PC-3 (cell line): Measurements from ENCODE around the gene CHRNA3. TPM values are rescaled to one million over a fixed set of nuclear protein-coding genes. Genes with fewer than 3 reads are reported as not detected.

ENCODE experiments used
- ATAC-seq: fragments of 200-7000 bp; cut with Tn5 transposase; 2 replicates; pipeline ENCODE4 v1.9.1; 2020; ENCODE audit warnings: mild to moderate bottlenecking, moderate library complexity
- BruUV-seq: library from RNA; stranded (reverse); fragments of 400-500 nt; replicated peaks from 2 replicates; lab custom pipeline; 2021; lab: Mats Ljungman, UMichigan
- CTCF ChIA-PET: fragments of 300-600 bp; sonication (Branson Sonifier 250); formaldehyde crosslinking; loops from one replicate; lab custom pipeline; 2022; ENCODE audit warnings: antibody characterized with exemption; lab: Charles Lee
- POLR2A ChIA-PET: fragments of 300-600 bp; sonication (Branson Sonifier 250); formaldehyde crosslinking; loops from one replicate; lab custom pipeline; 2022; ENCODE audit warnings: antibody characterized with exemption; ENCODE audit not compliant: unreplicated experiment; lab: Charles Lee
- DNase-seq: peaks from one replicate; pipeline ENCODE4 v3.0.0-alpha.2; 2015
- H2AFZ ChIP-seq: fragments of 300-600 bp; sonication (generic); 2 replicates; pipeline ENCODE4 v1.6.0; 2016; ENCODE audit warnings: antibody characterized with exemption, low read length
- H3F3A ChIP-seq: fragments of 300-600 bp; sonication (generic); one replicate; pipeline ENCODE4 v1.6.0; 2017; ENCODE audit warnings: antibody characterized with exemption, low read length, control low read depth, mild to moderate bottlenecking; ENCODE audit not compliant: unreplicated experiment
- H3K27ac ChIP-seq: fragments of 300-600 bp; sonication (generic); 2 replicates; pipeline ENCODE4 v1.5.1; 2016; ENCODE audit warnings: mild to moderate bottlenecking, low read length
- H3K27me3 ChIP-seq: fragments of 300-600 bp; sonication (generic); 2 replicates; pipeline ENCODE4 v1.6.1; 2016; ENCODE audit warnings: low read length, mixed read lengths
- H3K36me3 ChIP-seq: fragments of 300-600 bp; sonication (generic); 2 replicates; pipeline ENCODE4 v1.6.1; 2016; ENCODE audit warnings: low read depth, mixed run types, low read length, mixed read lengths
- H3K4me1 ChIP-seq: fragments of 300-600 bp; sonication (generic); 2 replicates; pipeline ENCODE4 v1.5.1; 2016; ENCODE audit warnings: low read length; ENCODE audit not compliant: insufficient read depth
- H3K4me2 ChIP-seq: fragments of 300-600 bp; sonication (generic); 2 replicates; pipeline ENCODE4 v1.6.0; 2016; ENCODE audit warnings: low read length
- H3K4me3 ChIP-seq: fragments of 300-600 bp; sonication (generic); 2 replicates; pipeline ENCODE4 v1.5.1; 2016; ENCODE audit warnings: mild to moderate bottlenecking, low read length, mixed read lengths
- H3K79me2 ChIP-seq: fragments of 300-600 bp; sonication (generic); 2 replicates; pipeline ENCODE4 v1.6.1; 2017; ENCODE audit warnings: low read length, mixed read lengths
- H3K9ac ChIP-seq: fragments of 300-600 bp; sonication (generic); 2 replicates; pipeline ENCODE4 v1.6.0; 2016; ENCODE audit warnings: mild to moderate bottlenecking, low read length
- H3K9me2 ChIP-seq: fragments of 300-600 bp; sonication (generic); replicated peaks from 2 replicates; pipeline ENCODE4 v1.6.1; 2016; ENCODE audit warnings: mixed run types, low read length, mixed read lengths
- H3K9me3 ChIP-seq: fragments of 300-600 bp; sonication (generic); 2 replicates; pipeline ENCODE4 v1.6.1; 2016; ENCODE audit warnings: low read length, mixed read lengths
- H4K20me1 ChIP-seq: fragments of 300-600 bp; sonication (generic); 2 replicates; pipeline ENCODE4 v1.6.1; 2016; ENCODE audit warnings: low read length, mixed read lengths
- CTCF ChIP-seq: fragments of 300-600 bp; sonication (generic); conservative IDR thresholded peaks from 2 replicates; pipeline ENCODE4 v1.5.1; 2017; ENCODE audit warnings: antibody characterized with exemption, low read depth, mild to moderate bottlenecking, low read length
- EZH2 ChIP-seq: fragments of 300-600 bp; sonication (generic); IDR thresholded peaks from one replicate; pipeline ENCODE4 v1.6.1; 2017; ENCODE audit warnings: antibody characterized with exemption, mild to moderate bottlenecking, low read length; ENCODE audit not compliant: unreplicated experiment
- EZH2phosphoT487 ChIP-seq: fragments of 300-600 bp; sonication (generic); IDR thresholded peaks from 2 replicates; pipeline ENCODE4 v1.6.1; 2018; ENCODE audit warnings: mild to moderate bottlenecking, antibody characterized with exemption, low read length, borderline replicate concordance
- intact Hi-C: fragments of 100-400 bp; cut with micrococcal nuclease; formaldehyde crosslinking; loops from 2 replicates; pipeline ENCODE4 v1.9.0; 2023
- total RNA-seq: library from RNA; depleted of rRNA; stranded (reverse); fragments of >200 nt; gene quantifications from 2 replicates; pipeline ENCODE4 v1.2.3, GENCODE V29; 2014

Gene CHRNA3
- total RNA-seq, 1 experiment from 2014 or later = not detected

- no peak overlapping the region for H3K27ac ChIP-seq
- no peaks in the 10 kb centered on the region for H3K9me2 ChIP-seq
- no peaks in the 10 kb centered on the region for H3K9me3 ChIP-seq
- H3K27me3 ChIP-seq = 0 out of 2 replicates have a peak, but pooled peaks cover 4% of the 10 kb centered on the region
- no peaks in the 10 kb centered on the region for H4K20me1 ChIP-seq
- POLR2A ChIA-PET = no interaction called here
- H3K4me2 ChIP-seq = no peak overlapping the region
- no peak for TF ChIP-seq EZH2
- no peak for TF ChIP-seq CTCF
- no peak for TF ChIP-seq EZH2phosphoT487
- ATAC-seq = no peak
- intact Hi-C loops = no loop called here
- H3K9ac ChIP-seq = no peak overlapping the region
- CTCF ChIA-PET = no interaction called here
- DNase-seq = no peak
- H3K36me3 ChIP-seq = no peaks in the 10 kb centered on the region
- H3K4me1 ChIP-seq = no peaks in the 10 kb centered on the region
- no peak overlapping the region for H3K4me3 ChIP-seq
- no peaks in the 10 kb centered on the region for H3F3A ChIP-seq
- no peak overlapping the region for H2AFZ ChIP-seq
- H3K79me2 ChIP-seq = no peaks in the 10 kb centered on the region
- BruUV-seq = no TSS peak
Observed at GRCh38 chr15:78635346-78635745, 14.6 kb upstream of the CHRNA3 start.

- DNase-seq = no peak
- POLR2A ChIA-PET = no interaction called here
- no peak overlapping the region for H2AFZ ChIP-seq
- no peak for ATAC-seq
- H3K9ac ChIP-seq = no peak overlapping the region
- H3K4me2 ChIP-seq = no peak overlapping the region
- 0 out of 2 replicates have a peak, but pooled peaks cover 4% of the 10 kb centered on the region for H3K27me3 ChIP-seq
- H3K27ac ChIP-seq = no peak overlapping the region
- H3K9me2 ChIP-seq = no peaks in the 10 kb centered on the region
- CTCF ChIA-PET = no interaction called here
- H4K20me1 ChIP-seq = no peaks in the 10 kb centered on the region
- no peaks in the 10 kb centered on the region for H3K4me1 ChIP-seq
- no peaks in the 10 kb centered on the region for H3K36me3 ChIP-seq
- no peaks in the 10 kb centered on the region for H3F3A ChIP-seq
- H3K79me2 ChIP-seq = no peaks in the 10 kb centered on the region
- no peak overlapping the region for H3K4me3 ChIP-seq
- TF ChIP-seq EZH2 (no peak), CTCF (no peak), EZH2phosphoT487 (no peak)
- BruUV-seq = no TSS peak
- intact Hi-C loops = no loop called here
- no peaks in the 10 kb centered on the region for H3K9me3 ChIP-seq
Observed at GRCh38 chr15:78634210-78635145, 13.7 kb upstream of the CHRNA3 start.

GRCh38 chr15:78633348-78633747 is 12.6 kb upstream of the CHRNA3 start:
- Histone ChIP-seq H3K9me3 (no peaks in the 10 kb centered on the region), H3K27me3 (peaks cover 13% of the 10 kb centered on the region; the same call in 1 of the 2 replicates), H3K4me2 (no peak overlapping the region), H3K9ac (no peak overlapping the region), H3F3A (no peaks in the 10 kb centered on the region), H3K9me2 (no peaks in the 10 kb centered on the region), H4K20me1 (no peaks in the 10 kb centered on the region), H3K27ac (no peak overlapping the region), H2AFZ (no peak overlapping the region), H3K4me1 (no peaks in the 10 kb centered on the region), H3K36me3 (no peaks in the 10 kb centered on the region), H3K79me2 (no peaks in the 10 kb centered on the region), H3K4me3 (no peak overlapping the region)
- ATAC-seq (no peak), DNase-seq (no peak)
- intact Hi-C loops = no loop called here
- POLR2A ChIA-PET = no interaction called here
- no TSS peak for BruUV-seq
- CTCF ChIA-PET = no interaction called here
- no peak for TF ChIP-seq EZH2phosphoT487
- TF ChIP-seq EZH2 = no peak
- TF ChIP-seq CTCF = no peak
